Brain pericyte (primary cell): Measurements from ENCODE around the gene DLD.
"Not testable (repeated sequence)": the region's sequence is repeated elsewhere in the genome, so short reads cannot be mapped to it uniquely, and the experiment has no call there.

Experiments used
- DNase-seq: peaks from one replicate; pipeline ENCODE4 v3.0.0-alpha.2; 2012; ENCODE audit warnings: low read depth, low spot score

The DLD gene

DNA sequence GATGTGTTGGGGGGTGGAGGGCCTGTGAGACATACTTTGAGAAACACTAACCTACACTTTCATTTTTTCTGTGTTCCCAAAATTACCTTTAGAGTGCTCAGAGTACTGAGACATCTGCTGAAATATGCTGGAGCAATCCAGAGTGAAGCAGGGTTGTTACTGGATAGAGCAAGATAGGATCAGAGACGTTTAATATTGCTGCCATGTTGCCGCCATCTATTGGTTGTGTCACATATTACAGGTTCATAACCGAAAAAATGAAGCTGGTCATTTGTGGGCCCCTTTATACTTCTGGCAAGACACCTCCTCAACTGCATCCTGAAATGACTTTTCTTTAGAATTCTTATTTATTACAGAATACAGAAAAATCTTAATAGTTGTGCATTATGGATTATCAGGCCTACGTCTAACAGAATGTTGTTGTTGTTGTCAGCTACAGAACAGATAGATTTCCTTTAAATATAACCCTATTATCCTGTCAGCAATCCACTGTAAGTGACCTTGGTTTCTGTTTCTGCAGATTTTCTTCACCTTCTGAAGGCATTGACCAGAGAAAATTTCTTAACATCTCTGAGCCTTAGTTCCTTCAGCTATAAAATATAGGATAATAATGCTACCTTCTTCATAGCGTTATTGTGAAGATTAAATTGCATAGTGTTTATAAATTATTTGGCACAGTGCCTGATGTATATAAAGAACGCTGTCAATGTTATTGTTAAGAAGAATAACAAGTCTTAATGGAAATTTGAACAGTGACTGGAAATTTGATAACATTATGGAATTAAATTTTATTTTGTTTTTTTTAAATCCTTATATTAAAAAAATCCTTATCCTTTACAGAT lies 16.2 kb upstream of the DLD start:
- DNase-seq: no peak

DNA sequence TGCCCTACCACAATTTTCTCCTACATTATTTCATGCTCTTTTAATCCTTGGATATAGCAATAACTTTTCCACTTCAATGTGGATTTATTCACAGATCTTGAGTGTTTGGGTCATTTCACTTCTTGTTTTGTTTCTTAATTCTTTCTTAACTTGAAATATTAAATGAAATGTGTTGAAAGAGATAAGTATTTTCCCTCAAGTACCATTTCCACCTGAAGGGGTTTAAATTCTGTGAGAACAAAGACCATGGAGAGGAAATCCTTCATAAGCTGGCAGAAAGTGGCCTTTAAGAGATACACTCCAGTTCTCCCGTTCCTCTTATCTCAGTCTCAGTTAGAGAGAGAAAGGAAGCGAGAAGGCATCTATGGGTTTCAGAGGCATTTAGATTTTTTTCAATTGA lies 14.1 kb upstream of the DLD start:
- no peak for DNase-seq

DNA sequence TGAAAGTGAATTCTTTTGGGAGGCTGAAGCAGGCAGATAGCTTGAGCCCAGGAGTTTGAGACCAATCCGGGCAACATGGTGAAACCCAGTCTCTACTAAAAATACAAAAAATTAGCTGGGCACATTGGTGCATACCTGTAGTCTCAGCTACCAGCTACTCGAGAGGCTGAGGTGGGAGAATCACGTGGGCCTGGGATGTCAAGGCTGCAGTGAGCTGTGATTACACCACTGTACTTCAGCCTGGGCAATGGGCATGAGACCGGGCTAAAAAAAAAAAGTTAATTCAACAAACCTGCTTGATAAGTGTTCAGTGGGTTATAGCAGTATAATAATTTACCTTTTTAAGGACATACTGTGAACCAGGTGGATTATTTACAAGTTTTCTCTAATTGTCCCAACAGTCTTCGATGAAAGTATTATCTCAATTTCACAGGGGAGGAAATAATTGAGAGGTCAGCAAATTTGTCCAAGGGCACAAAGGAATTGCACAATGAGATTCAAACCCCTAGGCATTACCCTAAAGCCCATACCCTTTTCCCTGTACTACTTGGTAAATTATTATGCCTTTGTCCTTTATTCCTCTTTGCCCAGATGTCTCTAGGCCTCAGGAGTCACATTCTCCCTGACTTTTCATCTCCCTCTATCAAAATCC lies 13.1 kb upstream of the DLD start:
- no peak for DNase-seq

DNA sequence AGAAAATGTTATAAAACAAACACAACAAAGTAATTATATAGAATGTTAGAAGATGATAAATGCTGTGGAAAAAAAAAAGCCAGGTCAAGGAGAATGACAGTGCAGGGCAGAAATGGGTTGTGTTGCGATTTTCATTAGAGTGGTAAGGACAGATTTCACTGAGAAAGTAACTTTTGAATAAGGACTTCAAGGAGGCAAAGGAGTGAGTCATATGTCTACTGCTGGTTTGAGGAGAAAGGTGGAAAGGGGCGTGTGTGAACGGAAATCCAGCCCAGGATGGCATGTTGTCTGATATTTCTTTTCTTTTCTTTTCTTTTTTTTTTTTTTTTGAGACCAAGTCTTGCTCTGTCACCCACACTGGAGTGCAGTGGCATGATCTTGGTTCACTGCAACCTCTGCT lies 12.3 kb upstream of the DLD start:
- no peak for DNase-seq

DNA sequence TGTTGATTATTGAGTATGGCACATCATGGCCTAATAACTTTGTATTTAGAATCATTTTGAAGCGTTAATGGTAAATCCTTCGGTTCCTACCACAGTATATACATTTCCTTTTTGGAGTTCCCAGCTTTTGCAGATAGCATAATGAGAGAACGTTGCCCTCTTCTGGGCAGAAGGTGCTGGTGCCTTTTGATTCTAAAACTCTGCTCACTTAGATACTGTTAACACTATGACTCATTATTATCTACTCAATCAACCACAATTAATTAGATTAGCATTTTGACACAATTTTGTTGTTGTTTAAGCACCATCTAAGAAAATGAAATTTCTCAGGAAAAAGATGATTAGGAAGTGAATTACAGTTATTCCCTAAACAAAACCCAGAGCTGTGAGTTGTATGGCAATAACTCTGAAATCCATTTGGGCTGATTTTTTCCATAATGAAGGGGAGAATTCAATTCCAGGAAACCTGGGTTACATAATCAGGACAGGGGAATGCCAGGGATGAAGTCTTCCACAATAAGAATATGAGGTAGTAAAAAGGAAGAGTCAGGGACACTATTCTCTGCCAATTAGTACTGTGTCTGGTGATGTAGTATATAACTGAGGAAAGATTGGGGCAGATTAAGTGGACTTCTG lies 11.5 kb upstream of the DLD start:
- DNase-seq: no peak

DNA sequence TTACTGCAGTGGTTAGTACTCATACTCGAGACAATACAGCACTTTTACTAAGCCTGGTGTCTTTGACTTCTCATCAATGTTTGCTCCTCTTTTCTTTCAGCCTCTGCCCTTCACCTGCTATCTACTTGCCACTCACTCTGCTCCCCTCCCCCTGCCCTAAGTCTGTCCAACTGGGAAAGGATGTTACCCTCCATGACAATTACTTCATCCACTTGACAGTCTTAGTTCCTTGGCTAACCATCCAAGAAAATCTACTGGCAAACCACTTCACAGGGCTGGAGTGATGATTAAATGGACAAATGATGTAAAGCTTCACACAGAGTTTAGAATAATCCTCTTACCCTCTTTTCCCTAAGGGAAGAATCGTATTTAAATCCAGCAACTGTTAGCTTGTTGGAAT lies 8.2 kb upstream of the DLD start:
- no peak for DNase-seq

DNA sequence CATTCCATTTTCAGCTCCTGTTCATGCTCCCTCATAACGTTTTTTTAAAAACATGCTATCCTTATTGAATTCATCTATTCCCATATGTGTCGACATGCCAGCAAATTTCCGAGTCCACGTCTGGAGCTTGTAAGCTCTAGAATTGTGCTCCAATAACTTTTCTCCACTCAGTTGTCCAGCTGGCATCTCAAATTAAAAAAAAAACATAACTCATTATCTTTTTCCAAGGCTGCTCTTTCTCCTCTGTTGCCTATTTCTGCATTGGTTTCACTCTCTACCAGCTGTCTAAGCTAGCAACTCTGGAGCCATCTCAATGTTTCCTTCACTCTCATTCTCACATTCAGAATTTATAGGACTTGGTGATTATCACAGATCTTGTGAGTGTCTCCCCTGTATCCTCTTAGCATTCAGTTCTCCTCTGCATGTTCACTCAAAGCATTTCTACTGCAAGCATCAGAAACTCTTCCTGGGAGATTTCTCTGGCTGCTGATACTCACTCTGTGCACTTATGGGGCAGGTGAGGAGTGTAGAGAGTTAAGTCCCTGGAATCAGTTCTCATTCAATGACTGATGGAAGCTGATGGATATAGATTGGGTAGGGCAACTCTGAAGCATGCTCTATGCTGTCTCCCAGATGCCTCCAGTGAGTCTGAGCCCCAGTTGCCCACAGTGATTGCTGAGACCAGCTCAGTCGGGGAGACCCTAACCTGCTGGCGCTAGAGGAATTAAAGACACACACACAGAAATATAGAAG lies 6.7 kb upstream of the DLD start:
- no peak for DNase-seq

GRCh38 chr7:107887827-107888226 lies 3.2 kb upstream of the DLD start:
- DNase-seq: not testable (repeated sequence)

DNA sequence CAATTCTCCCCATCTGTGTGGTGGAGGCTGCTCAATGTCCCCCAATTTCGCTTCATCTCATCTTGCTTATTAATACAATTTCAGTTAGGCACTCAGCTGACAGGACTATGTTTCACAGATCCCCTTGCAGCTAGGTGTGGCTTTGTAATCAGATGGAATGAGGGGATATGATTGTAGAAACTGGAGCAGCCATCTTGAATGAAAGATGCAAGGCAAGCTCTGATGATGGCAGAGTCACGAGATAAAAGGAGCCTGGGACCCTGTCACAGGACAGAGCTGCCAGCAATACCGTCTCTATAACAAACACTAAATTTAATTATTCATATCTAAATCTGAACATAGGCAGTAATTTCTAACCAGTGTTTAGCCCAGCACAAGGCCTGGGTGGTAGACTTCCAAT lies 991 bp upstream of the DLD start:
- DNase-seq: no peak

- no peak for DNase-seq
Observed at GRCh38 chr7:107890493-107890961, 456 bp upstream of the DLD start.

- DNase-seq: no peak
Observed at GRCh38 chr7:107891636-107892366, 818 bp downstream of the DLD start.

GRCh38 chr7:107892367-107892741 lies 1.4 kb downstream of the DLD start:
- not testable (repeated sequence) for DNase-seq

GRCh38 chr7:107898997-107899594 lies 8.1 kb downstream of the DLD start:
- no peak for DNase-seq

DNA sequence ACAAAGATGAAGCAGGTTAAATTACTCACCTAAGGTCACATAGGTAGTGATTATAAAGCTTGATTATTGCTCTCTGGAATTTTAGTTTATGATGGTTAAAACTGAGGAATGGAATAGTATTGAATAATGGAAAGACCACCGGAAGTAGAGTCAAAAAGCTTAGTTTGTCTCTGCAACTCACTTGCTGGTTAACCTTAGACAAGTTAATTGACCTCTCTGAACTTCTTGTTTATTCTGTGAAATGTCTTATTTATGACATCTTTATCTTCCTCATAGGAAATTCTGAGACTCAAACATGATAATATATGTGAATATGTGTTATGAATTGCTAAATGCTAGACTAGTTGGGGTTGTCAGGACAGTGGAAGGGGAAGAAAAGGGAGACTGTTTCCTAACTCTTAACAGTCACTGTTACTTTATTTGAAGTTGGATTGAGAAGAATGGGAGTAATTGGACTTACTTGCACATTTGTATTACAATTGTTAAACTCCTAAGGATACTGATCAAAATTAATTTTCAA lies 9.6 kb downstream of the DLD start:
- no peak for DNase-seq

DNA sequence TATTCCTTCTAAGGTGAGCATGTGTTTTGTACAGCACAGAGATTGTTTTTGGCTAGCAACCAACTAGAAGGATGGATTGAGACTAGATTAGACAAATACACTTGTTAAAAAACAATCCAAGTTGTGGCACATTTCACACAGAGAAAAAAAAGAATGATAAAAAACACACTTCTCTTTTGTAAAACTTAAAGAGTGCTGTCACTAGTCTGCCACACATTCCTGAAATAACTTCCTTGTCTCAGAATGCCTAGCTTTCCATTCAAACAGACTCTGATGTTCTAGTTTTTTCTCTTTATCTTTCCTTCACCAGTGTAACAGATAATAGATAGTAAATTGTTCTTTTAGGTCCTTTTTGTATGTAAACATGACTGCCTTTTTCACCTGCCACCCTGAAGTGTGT lies 11.4 kb downstream of the DLD start:
- DNase-seq: no peak

DNA sequence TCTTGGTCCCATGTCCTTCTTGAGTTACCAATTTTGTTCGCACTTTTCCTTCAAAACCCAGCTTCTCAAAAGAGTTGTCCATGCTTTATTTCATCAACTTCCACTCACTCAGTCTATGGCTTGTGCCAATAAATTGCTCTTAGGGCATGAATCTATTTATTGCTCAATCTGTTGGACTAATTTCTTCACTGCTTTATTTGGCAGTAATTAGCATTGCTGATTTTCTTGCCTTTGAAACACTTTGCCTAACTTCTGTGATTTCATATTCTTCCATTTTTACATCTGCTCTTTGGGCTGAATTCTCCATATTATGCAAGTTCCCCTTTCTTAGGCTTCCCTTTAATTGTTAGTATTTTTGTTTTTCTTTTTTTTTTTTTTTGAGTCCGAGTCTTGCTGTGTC lies 16.8 kb downstream of the DLD start:
- no peak for DNase-seq

DNA sequence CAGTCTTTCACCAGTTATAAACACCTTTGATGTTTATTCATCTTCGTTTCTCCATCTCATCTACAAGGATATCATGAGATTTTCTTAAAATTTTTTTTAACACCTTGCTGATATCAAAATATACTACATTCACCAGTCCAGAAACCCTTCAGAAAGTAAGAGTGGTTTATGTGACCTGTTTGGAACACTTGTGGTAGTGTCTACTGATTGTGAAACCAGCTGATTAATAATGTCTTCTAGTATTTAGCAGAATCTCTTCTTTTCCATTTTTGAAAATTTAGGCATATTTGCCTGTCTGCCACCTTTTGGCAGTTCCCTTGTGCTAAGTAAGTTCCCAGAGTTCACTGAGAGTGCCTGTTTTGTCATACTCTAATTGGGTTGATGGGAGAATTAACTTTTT lies 18.5 kb downstream of the DLD start:
- DNase-seq: no peak

DNA sequence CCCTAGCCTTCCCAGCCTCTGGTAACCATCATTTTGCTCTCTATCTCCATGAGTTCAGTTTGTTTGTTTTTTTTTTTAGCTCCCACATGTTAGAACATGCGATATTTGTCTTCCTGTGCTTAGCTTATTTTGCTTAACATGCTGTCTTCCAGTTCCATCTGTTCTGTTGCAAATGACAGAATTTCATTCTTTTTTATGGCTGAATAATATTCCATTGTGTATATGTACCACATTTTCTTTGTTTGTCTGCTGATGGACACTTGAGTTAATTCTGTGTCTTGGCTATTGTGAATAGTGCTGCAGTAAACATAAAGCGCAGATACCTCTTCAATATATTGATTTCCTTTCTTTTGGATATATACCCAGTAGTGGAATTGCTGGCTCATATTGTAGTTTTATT lies 21.0 kb downstream of the DLD start:
- no peak for DNase-seq

- DNase-seq: no peak
Observed at GRCh38 chr7:107913851-107914250, 22.9 kb downstream of the DLD start.

DNA sequence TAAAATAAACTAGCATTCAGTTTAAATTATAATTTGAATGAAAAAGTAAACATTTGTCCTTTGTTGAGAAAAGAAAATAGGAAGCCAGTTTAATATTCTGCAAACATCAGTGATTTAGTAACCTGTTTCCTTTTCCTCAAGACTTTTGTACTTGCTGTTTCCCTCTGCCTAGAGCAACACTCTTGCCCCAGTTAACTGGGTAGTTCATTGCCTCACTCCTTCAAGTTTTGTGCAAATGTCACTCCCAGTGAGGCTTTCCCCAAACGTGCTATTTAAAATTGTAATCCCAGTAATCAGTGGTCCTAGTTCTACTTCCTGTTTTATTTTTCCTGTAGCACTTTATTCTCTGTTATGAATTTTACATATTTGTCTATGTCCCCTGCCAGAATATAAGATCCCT lies 23.8 kb downstream of the DLD start:
- DNase-seq: no peak

DNA sequence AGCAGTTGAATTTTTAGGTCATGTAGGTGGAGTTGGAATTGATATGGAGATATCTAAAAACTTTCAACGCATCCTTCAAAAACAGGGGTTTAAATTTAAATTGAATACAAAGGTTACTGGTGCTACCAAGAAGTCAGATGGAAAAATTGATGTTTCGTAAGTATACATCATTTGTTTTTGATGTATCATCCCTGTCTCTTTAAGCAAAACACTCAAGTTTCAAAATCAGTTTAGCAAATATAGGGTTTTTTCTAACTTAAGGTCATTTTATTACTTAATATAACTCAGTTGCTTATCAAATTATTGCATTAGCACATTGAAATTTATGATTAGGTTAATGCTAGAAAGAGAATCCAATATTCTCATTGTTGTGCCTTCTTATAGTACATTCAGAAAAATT lies 24.6 kb downstream of the DLD start:
- DNase-seq: no peak
